Tibial nerve (tissue), 3 donors: ENCODE data around the gene ARMC9.

Experiments used
- CTCF ChIP-seq, 5 experiments: fragments of 200-600 bp in 3 of 5; fragments of 450-650 bp in 2 of 5; sonication (generic) in 3 of 5; IDR thresholded peaks; one replicate each; pipeline ENCODE4 v1.5.1; 2016 to 2019; ENCODE audit warnings: antibody characterized with exemption in 5 of 5, mild to moderate bottlenecking in 3 of 5, moderate library complexity in 2 of 5
- POLR2A ChIP-seq, 2 donors: fragments of 450-650 bp; IDR thresholded peaks; one replicate each; pipeline ENCODE4 v1.6.1; 2017; ENCODE audit warnings: antibody characterized with exemption in 2 of 2, mild to moderate bottlenecking in 2 of 2, moderate library complexity in 2 of 2

- TF ChIP-seq CTCF (IDR thresholded peaks at IDR 0.05): no peak
- no peak for TF ChIP-seq POLR2A (IDR thresholded peaks at IDR 0.05)
These were observed 9.8 kb upstream of the ARMC9 start for GRCh38 chr2:231188506-231189170.
